HG03520 (cell line): ENCODE data around the gene PTGER2.

ENCODE experiments used
- ATAC-seq: cut with Tn5 transposase; IDR thresholded peaks from one replicate; pipeline ENCODE4 v1.9.1; 2021; ENCODE audit warnings: mild to moderate bottlenecking, moderate library complexity; ENCODE audit not compliant: unreplicated experiment

The PTGER2 gene, protein sequence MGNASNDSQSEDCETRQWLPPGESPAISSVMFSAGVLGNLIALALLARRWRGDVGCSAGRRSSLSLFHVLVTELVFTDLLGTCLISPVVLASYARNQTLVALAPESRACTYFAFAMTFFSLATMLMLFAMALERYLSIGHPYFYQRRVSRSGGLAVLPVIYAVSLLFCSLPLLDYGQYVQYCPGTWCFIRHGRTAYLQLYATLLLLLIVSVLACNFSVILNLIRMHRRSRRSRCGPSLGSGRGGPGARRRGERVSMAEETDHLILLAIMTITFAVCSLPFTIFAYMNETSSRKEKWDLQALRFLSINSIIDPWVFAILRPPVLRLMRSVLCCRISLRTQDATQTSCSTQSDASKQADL

GRCh38 chr14:52313903-52314594 lies at the start of gene PTGER2:
Gene PTGER2 (plus strand): TSS chr14:52314312. CDS start chr14:52314549, 237 bp downstream.
- ATAC-seq: peak; percentile 51

- no peak for ATAC-seq
Observed at GRCh38 chr14:52265253-52265652, 48.9 kb upstream of the PTGER2 start.

- no peak for ATAC-seq
Observed at GRCh38 chr14:52266179-52266578, 47.9 kb upstream of the PTGER2 start.

- ATAC-seq: no peak
Observed at GRCh38 chr14:52266782-52267181, 47.3 kb upstream of the PTGER2 start.

DNA sequence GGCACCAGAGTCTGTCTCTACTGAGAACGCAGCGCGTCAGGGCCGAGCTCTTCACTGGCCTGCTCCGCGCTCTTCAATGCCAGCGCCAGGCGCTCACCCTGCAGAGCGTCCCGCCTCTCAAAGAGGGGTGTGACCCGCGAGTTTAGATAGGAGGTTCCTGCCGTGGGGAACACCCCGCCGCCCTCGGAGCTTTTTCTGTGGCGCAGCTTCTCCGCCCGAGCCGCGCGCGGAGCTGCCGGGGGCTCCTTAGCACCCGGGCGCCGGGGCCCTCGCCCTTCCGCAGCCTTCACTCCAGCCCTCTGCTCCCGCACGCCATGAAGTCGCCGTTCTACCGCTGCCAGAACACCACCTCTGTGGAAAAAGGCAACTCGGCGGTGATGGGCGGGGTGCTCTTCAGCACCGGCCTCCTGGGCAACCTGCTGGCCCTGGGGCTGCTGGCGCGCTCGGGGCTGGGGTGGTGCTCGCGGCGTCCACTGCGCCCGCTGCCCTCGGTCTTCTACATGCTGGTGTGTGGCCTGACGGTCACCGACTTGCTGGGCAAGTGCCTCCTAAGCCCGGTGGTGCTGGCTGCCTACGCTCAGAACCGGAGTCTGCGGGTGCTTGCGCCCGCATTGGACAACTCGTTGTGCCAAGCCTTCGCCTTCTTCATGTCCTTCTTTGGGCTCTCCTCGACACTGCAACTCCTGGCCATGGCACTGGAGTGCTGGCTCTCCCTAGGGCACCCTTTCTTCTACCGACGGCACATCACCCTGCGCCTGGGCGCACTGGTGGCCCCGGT lies 46.4 kb upstream of the PTGER2 start, which contains the start of gene PTGDR:
TSS of gene PTGDR (plus strand) at position 198 of the 778 bp plus-strand sequence. CDS start at position 315, 117 bp downstream.
- no peak for ATAC-seq

GRCh38 chr14:52268279-52269061 lies 45.6 kb upstream of the PTGER2 start:
- ATAC-seq: no peak

DNA sequence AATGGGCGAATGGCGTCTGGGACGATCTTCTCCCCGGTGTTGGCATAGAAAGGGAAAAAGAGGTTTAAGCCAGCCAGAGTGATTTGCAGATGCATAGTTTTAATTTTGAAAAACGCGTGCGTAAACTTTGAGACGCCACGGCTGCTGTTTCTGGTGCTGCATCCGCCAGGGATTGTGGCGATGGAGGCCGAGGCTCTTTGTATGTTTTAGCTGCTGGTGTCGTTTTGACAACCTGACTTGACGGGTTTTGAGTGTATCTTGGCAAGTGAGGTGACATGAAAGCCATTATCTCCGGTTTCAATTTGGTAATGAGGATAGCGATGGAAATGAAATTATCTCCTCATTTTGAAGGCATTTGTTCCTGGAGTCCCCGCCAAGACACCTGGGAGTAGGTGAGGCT lies 45.0 kb upstream of the PTGER2 start:
- no peak for ATAC-seq

GRCh38 chr14:52269982-52270381 lies 44.1 kb upstream of the PTGER2 start:
- no peak for ATAC-seq

DNA sequence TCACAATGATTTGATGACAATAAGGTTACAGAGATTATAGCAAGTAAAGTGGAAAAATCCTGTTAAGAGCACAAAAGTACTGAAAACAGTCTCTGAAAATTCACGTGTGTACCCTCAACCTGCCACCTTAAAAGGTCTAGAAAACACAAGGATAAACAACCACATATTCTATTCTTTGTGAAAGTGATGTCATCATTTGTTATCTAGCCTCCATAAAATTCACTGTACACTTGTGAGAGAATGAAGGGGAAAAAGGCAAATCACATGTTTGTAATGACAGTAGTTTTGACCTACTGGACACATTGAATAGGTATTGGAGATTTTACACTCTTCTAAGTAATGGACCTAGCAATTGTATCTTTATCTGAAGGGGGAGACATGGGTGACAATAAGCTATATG lies 42.6 kb upstream of the PTGER2 start:
- ATAC-seq: no peak

GRCh38 chr14:52272375-52272774 lies 41.7 kb upstream of the PTGER2 start:
- no peak for ATAC-seq

DNA sequence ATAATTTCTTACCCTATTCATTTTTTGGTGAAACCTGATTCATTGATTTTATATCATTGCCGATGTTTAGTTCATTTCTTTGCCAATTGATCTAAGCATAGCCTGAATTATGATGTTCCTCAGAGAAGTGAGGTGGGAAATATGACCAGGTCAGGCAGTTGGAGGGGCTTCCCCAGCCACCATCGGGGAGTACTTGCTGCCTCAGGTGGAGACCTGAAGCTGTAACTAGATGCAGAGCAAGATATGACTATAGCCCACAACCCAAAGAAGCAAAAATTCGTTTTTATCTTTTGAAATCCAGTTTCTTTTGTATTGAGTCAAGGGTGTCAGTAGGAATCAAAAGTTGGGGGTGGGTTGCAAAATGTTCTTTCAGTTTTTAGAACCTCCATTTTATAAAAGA lies 38.7 kb upstream of the PTGER2 start:
- no peak for ATAC-seq

GRCh38 chr14:52277552-52277951 lies 36.6 kb upstream of the PTGER2 start:
- no peak for ATAC-seq

DNA sequence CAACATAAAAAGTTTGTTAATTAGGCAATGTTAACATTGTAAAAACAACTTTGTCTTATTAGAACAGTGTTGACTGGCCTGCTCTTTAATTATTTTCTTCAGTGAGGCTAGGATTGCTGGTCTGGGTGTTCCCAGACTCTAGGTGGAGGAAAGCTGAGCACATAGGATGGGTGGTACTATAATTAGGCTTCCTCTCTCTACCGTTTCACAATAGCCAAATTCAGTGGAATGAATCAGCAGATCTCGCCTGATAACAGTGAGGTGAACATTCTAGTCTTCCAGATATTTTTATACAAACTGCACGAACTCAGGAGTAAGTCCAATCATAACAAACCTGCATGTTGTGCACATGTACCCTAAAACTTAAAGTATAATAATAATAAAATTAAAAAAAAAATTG lies 34.7 kb upstream of the PTGER2 start:
- no peak for ATAC-seq

DNA sequence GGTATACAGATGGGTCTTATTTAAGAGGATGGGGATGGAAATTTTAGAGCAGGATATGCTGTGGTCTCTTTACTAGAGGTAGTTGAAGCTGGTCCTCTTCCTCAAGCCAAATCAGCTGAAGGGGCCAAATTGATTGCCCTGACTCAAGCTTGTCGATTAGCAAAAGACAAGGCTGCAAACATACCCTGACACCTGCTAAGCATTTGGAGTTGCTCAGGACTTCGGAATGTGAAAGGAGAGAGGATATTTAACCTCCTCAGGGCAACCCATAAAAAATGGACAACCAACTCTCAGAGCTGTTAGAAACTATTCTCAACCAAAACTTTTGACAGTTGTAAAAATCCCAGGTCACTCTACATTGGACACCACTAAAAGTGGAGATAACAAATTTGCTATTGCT lies 31.0 kb upstream of the PTGER2 start:
- ATAC-seq: no peak

GRCh38 chr14:52286661-52287649 lies 27.2 kb upstream of the PTGER2 start:
- no peak for ATAC-seq

DNA sequence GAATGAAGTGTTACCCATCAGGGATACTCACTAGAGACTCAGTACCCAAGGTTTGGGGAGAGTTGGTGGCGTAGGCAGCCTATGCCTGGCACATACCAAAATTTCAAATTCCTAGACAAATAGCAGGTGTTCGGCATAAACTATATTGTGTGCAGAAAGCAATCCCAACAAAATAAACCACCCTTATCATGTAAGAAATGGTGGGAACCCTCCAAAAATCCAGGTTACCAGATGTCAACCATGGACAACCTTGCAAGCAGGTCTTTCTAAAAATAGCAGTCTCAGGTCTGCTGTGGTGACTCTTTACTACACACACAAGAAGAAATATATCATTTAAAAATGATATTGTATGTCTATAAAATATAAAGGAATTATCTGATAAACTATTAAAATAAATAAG lies 17.7 kb upstream of the PTGER2 start:
- no peak for ATAC-seq

DNA sequence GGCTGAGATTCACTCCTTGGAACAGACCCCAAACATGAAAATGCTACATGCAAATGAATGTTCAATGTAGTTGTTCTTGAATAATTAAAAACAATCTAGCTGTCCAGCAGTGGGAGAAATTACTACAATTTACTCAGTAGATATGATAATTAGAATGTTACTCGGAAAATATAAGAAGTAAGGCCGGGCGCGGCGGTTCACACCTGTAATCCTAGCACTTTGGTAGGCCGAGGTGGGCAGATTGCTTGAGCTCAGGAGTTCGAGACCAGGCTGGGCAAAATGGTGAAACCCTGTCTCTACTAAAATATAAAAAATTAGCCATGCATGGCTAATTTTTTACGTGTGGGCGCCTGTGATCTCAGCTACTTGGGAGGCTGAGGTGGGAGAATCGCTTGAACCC lies 15.3 kb upstream of the PTGER2 start:
- no peak for ATAC-seq

- ATAC-seq: no peak
Observed at GRCh38 chr14:52299692-52300278, 14.3 kb upstream of the PTGER2 start.

GRCh38 chr14:52303236-52303635 lies 10.9 kb upstream of the PTGER2 start:
- no peak for ATAC-seq
